Cardiac muscle cell (in vitro differentiated cells and primary cell): Measurements from ENCODE around the gene SLC9A5. TPM values are rescaled to one million over a fixed set of nuclear protein-coding genes. Genes with fewer than 3 reads are reported as not detected.

Source experiments
- DNase-seq, 2 donors: peaks; one replicate each; pipeline versions ENCODE4 v3.0.0 to v3.0.0-alpha.2; 2010 to 2017; ENCODE audit warnings: low read depth in 1 of 2, low spot score in 1 of 2
- H3K27ac ChIP-seq: fragments of 200-600 bp; sonication (generic); 2 replicates; pipeline ENCODE4 v1.5.1; 2016
- H3K27me3 ChIP-seq: fragments of 200-600 bp; sonication (generic); 2 replicates; pipeline ENCODE4 v1.6.0; 2016; ENCODE audit warnings: control low read depth
- H3K36me3 ChIP-seq: fragments of 200-600 bp; sonication (generic); 2 replicates; pipeline ENCODE4 v1.5.1; 2016; ENCODE audit warnings: control low read depth
- H3K4me1 ChIP-seq: fragments of 200-600 bp; sonication (generic); 2 replicates; pipeline ENCODE4 v1.8.1; 2017; ENCODE audit warnings: low read depth, mild to moderate bottlenecking, mixed run types
- H3K4me3 ChIP-seq: fragments of 200-600 bp; sonication (generic); 2 replicates; pipeline ENCODE4 v1.5.1; 2016; ENCODE audit warnings: mild to moderate bottlenecking
- H3K9me3 ChIP-seq: fragments of 200-600 bp; sonication (generic); 2 replicates; pipeline ENCODE4 v1.5.1; 2017; ENCODE audit warnings: low read depth, mild to moderate bottlenecking, control low read depth
- polyA plus RNA-seq: library from polyadenylated mRNA; unstranded; fragments of >200 nt; fragmentation: Nextera tagmentation; extraction: Ambion mirVana; gene quantifications from 2 replicates; pipeline ENCODE4 v1.2.1, GENCODE V29; 2016
- total RNA-seq: library from RNA; depleted of rRNA; stranded (reverse); fragments of >200 nt; gene quantifications from 2 replicates; pipeline ENCODE4 v1.2.3, GENCODE V29; 2016
- TF ChIP-seq, protein P1 (sequence below): IDR thresholded peaks from 2 replicates; pipeline ENCODE4 v1.5.1; 2012; ENCODE audit warnings: low read depth, mild to moderate bottlenecking, low read length

Gene SLC9A5
- total and polyA plus RNA-seq, 2 experiments from 2014 or later, result 4.5 to 4.6 TPM

DNA sequence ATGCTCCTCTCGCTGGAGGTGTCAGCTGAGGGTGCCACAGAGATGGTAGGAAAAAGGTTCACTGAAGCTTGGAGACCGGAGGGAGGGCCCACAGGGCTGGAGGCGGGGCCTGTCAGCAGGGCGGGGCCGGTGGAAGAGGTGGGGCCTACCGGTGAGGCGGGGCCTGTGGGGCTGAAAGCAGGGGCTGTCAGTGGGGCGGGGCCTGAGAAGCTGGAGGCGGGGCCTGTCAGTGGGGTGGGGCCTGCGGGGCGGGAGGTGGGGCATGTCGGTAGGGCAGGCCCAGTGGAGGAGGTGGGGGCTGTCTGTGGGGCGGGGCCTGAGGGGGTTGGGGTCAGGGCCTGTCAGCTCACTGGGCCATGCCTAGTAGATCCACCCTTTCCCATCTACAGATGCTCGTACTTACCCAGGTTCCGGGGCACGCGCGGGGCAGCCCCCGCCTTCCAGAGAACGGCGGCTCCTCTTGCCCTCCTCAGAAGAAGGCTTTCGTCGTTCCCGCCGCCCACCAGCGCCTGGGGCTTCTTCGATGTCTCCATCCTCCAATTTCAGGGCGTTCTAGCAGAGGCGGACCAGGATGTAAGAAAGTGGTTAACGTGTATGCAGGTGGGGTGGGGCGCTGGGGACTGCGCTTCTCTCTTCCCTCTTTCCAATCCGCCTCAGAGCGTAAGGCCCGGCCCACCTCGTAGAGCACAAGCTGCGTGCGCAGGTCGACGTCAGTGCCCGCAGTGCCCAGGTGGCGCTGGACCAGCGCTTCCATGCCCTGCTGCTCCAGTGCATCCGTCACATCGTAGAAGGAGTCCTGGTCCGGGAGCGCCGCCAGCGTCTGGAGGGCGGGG is 12.0 kb upstream of the SLC9A5 start:
- no peak overlapping the region for H3K4me3 ChIP-seq
- no peaks in the 10 kb centered on the region for H3K4me1 ChIP-seq
- peaks cover 5% of the 10 kb centered on the region for H3K36me3 ChIP-seq
- TF ChIP-seq, protein P1, sequence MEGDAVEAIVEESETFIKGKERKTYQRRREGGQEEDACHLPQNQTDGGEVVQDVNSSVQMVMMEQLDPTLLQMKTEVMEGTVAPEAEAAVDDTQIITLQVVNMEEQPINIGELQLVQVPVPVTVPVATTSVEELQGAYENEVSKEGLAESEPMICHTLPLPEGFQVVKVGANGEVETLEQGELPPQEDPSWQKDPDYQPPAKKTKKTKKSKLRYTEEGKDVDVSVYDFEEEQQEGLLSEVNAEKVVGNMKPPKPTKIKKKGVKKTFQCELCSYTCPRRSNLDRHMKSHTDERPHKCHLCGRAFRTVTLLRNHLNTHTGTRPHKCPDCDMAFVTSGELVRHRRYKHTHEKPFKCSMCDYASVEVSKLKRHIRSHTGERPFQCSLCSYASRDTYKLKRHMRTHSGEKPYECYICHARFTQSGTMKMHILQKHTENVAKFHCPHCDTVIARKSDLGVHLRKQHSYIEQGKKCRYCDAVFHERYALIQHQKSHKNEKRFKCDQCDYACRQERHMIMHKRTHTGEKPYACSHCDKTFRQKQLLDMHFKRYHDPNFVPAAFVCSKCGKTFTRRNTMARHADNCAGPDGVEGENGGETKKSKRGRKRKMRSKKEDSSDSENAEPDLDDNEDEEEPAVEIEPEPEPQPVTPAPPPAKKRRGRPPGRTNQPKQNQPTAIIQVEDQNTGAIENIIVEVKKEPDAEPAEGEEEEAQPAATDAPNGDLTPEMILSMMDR, result no peak
- peak; percentile 32 to 41 for DNase-seq
- no peaks in the 10 kb centered on the region for H3K9me3 ChIP-seq
- H3K27ac ChIP-seq, result no peak overlapping the region
- H3K27me3 ChIP-seq, result no peaks in the 10 kb centered on the region

DNA sequence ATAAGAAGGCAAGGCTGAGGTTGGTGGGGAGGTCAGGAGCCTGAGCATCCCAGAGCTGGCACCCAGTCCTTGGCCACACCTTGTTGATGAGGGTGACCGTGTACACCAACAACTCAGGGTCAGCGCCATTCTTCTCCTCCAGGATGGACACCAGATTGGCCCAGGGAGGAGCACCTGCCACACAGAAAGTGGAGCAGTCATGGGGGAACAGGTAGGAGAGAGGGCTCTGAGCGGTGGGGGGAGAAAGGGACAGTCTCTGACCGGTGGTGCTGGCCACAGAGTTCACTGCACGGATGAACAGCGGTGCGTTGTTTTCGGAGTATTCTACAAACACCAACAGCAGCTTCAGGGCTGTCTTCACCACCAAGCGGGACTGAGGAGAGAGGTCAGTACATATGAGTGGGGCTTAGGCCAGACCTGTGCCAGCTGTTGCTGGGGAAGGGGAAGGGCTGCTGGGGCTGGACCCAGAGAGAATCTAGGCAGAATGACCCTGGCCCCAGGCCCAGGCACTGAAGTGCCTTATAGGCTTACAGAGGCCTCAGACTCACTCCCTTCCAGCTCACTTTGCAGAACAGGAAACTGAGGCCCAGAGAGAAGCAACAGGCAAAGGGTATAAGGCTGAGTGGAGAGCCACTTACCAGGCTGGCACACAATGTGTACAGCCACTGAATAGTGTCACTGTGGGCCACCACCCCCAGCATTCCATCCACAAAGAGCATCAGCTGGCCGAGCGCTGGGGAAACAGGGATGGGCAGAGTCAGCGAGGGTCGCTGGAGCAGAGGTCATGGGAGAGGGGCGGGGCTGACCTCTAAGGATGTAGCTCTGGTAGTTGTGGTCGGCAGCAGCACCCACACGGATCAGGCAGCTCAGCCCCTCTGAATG is 11.1 kb upstream of the SLC9A5 start:
- Histone ChIP-seq H3K27me3 (no peaks in the 10 kb centered on the region), H3K36me3 (peaks cover 5% of the 10 kb centered on the region), H3K4me3 (no peak overlapping the region), H3K4me1 (no peaks in the 10 kb centered on the region), H3K27ac (no peak overlapping the region), H3K9me3 (no peaks in the 10 kb centered on the region)
- no peak for DNase-seq
- TF ChIP-seq, protein P1, result no peak

DNA sequence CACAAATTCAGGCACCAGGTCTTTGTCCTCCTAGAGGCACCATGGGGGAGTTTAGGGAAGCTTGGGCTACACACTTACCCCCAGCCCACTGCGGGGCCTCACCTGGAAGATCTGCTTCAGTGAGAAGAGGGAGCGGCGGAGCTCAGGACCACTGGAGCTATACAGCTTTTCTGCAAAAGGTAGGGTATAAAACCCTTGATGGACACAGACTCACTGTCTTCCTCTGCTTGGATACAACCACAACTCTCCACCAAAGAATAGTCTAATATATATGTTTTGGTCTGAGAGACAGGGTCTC is 10.6 kb upstream of the SLC9A5 start:
- Histone ChIP-seq H3K27ac (no peak overlapping the region), H3K4me1 (no peaks in the 10 kb centered on the region), H3K27me3 (no peaks in the 10 kb centered on the region), H3K4me3 (no peak overlapping the region), H3K36me3 (peaks cover 5% of the 10 kb centered on the region), H3K9me3 (no peaks in the 10 kb centered on the region)
- DNase-seq, result no peak
- TF ChIP-seq, protein P1, result no peak

DNA sequence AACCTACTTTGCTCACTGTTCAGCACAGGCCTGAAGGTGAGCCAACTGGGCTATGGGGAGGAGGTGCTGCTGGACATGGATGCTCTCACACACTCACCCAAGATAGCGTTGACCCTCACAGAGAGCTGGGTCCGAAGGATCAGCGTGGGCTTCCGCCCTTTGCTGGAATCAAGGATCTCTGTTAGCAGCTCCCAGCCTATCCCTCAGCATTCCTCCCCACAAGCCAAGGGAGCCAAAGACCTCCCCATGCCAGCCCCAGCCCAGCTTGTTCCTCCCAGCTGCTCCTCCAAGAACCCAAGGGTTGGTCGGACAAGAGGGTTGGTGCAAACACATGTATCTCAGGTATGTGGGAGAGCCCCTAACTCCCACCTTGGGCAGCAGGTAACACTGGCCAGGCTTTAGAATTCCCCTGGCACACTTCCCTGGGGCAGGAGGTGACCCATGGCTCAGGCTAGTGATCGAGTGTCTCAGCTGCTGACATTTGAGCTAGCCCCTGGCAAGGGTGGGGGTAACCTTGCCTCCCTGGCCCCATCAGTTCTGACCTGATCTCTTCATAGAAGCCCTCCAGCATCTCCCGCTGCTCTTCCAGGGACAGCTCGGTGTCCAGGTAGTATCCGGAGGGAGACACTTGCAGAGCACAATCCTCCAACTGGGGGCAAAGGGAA is 9.8 kb upstream of the SLC9A5 start:
- peaks cover 5% of the 10 kb centered on the region for H3K36me3 ChIP-seq

DNA sequence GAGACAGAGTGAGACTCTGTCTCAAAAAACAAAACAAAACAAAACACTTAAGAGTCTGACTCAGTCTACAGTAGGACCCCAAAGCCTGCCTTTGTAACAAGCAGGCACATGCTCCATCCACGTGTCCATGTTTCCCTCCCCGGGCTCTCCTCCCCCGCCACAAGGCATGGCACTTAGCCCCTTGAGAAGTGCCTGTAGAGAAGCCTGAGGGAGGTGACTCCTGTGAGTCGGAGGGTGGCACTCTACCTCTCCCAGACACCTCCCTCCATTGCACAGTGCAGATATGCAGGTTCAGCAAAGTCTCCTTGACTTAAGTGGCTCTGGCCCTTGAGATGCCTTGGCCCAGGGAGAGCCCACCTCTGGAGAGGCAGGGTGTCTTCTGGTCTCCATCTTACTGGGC is 8.3 kb upstream of the SLC9A5 start:
- no peaks in the 10 kb centered on the region for H3K4me1 ChIP-seq
- no peaks in the 10 kb centered on the region for H3K9me3 ChIP-seq
- no peak overlapping the region for H3K4me3 ChIP-seq
- no peaks in the 10 kb centered on the region for H3K27me3 ChIP-seq
- peaks cover 5% of the 10 kb centered on the region for H3K36me3 ChIP-seq
- no peak overlapping the region for H3K27ac ChIP-seq
- TF ChIP-seq, protein P1, result no peak
- no peak for DNase-seq

More for the DNA sequence above, 9.8 kb upstream of the SLC9A5 start:
- TF ChIP-seq, protein P1, result no peak
- Histone ChIP-seq H3K9me3 (no peaks in the 10 kb centered on the region), H3K4me3 (no peak overlapping the region), H3K27me3 (no peaks in the 10 kb centered on the region), H3K4me1 (no peaks in the 10 kb centered on the region), H3K27ac (no peak overlapping the region)
- no peak for DNase-seq
